GM23338 (cell line): ENCODE results near the gene ZDHHC17. TPM values are rescaled to one million over a fixed set of nuclear protein-coding genes. Genes with fewer than 3 reads are reported as not detected.
A peak's percentile ranks its signal among the peaks of the same experiment; 100 is the strongest.

ENCODE experiments used
- ATAC-seq: fragments of 200-7000 bp; cut with Tn5 transposase; 3 replicates; pipeline ENCODE4 v1.9.1; 2020
- DNase-seq: peaks from one replicate; pipeline ENCODE4 v3.0.0-alpha.2; 2015; ENCODE audit warnings: low spot score
- H2AFZ ChIP-seq: fragments of 200-600 bp; sonication (generic); 2 replicates; pipeline ENCODE4 v1.8.0; 2016; ENCODE audit warnings: antibody characterized with exemption, mild to moderate bottlenecking, moderate library complexity
- H3F3A ChIP-seq: fragments of 200-600 bp; sonication (generic); replicated peaks from 2 replicates; pipeline ENCODE4 v1.8.0; 2017; ENCODE audit warnings: antibody characterized with exemption, mixed run types, low read depth
- H3K27ac ChIP-seq: fragments of 200-600 bp; sonication (generic); 2 replicates; pipeline ENCODE4 v1.6.1; 2016; ENCODE audit warnings: low read depth
- H3K27me3 ChIP-seq: fragments of 200-600 bp; sonication (generic); 2 replicates; pipeline ENCODE4 v1.8.0; 2016; ENCODE audit warnings: mild to moderate bottlenecking, mixed run types, moderate library complexity; ENCODE audit not compliant: insufficient read depth
- H3K36me3 ChIP-seq: fragments of 200-600 bp; sonication (generic); 2 replicates; pipeline ENCODE4 v1.8.0; 2016; ENCODE audit warnings: mild to moderate bottlenecking; ENCODE audit not compliant: insufficient read depth
- H3K4me1 ChIP-seq: fragments of 200-600 bp; sonication (generic); 2 replicates; pipeline ENCODE4 v1.8.0; 2016; ENCODE audit warnings: mild to moderate bottlenecking, moderate library complexity; ENCODE audit not compliant: insufficient read depth
- H3K4me2 ChIP-seq: fragments of 200-600 bp; sonication (generic); 2 replicates; pipeline ENCODE4 v1.7.1; 2017; ENCODE audit warnings: mixed run types
- H3K4me3 ChIP-seq: fragments of 200-600 bp; sonication (generic); 2 replicates; pipeline ENCODE4 v1.6.1; 2016; ENCODE audit warnings: mixed run types
- H3K79me2 ChIP-seq: fragments of 200-600 bp; sonication (generic); replicated peaks from 2 replicates; pipeline ENCODE4 v1.8.0; 2017; ENCODE audit warnings: mild to moderate bottlenecking; ENCODE audit not compliant: insufficient read depth
- H3K9me2 ChIP-seq: fragments of 200-600 bp; sonication (generic); 2 replicates; pipeline ENCODE4 v1.8.0; 2017; ENCODE audit not compliant: insufficient read depth
- H4K20me1 ChIP-seq: fragments of 200-600 bp; sonication (generic); replicated peaks from 2 replicates; pipeline ENCODE4 v1.8.0; 2017; ENCODE audit warnings: mild to moderate bottlenecking; ENCODE audit not compliant: insufficient read depth
- H3K27ac Mint-ChIP-seq: 2 replicates; pipeline ENCODE4 v1.8.0; 2020; ENCODE audit warnings: inconsistent platforms, mild to moderate bottlenecking, moderate library complexity, mixed read lengths
- H3K27me3 Mint-ChIP-seq: 3 replicates; pipeline ENCODE4 v1.8.0; 2022; ENCODE audit warnings: low read depth, mild to moderate bottlenecking, moderate library complexity, mixed read lengths, inconsistent platforms; ENCODE audit not compliant: insufficient read depth, poor library complexity
- H3K36me3 Mint-ChIP-seq: 3 replicates; pipeline ENCODE4 v1.8.0; 2021; ENCODE audit warnings: low read depth, mild to moderate bottlenecking, inconsistent platforms, moderate library complexity, mixed read lengths
- H3K4me1 Mint-ChIP-seq: 3 replicates; pipeline ENCODE4 v1.8.0; 2020; ENCODE audit warnings: mild to moderate bottlenecking, inconsistent platforms, mixed read lengths
- H3K4me3 Mint-ChIP-seq: 3 replicates; pipeline ENCODE4 v1.8.0; 2021; ENCODE audit warnings: moderate library complexity, mild to moderate bottlenecking, inconsistent platforms, mixed read lengths
- H3K9me3 Mint-ChIP-seq: 3 replicates; pipeline ENCODE4 v1.8.0; 2020; ENCODE audit warnings: moderate library complexity, mild to moderate bottlenecking, inconsistent platforms, mixed read lengths
- CREB1 ChIP-seq: fragments of 250-450 bp; sonication (Bioruptor Pico); IDR thresholded peaks from 2 replicates; pipeline ENCODE4 v1.5.0; 2020; ENCODE audit warnings: low read depth, mild to moderate bottlenecking, moderate library complexity
- CTCF ChIP-seq, 2 experiments: fragments of 200-600 bp in 1 of 2; sonication (generic) in 1 of 2; conservative IDR thresholded peaks; 2 replicates each; pipeline versions ENCODE4 v1.5.1 to v1.6.1; 2016 to 2017; ENCODE audit warnings: antibody characterized with exemption in 2 of 2, low read depth in 2 of 2, mild to moderate bottlenecking in 2 of 2, moderate library complexity in 1 of 2
- ETS1 ChIP-seq: IDR thresholded peaks from 2 replicates; pipeline ENCODE4 v1.6.1; 2016; ENCODE audit warnings: antibody characterized with exemption
- EZH2 ChIP-seq: fragments of 200-600 bp; sonication (generic); IDR thresholded peaks from one replicate; pipeline ENCODE4 v1.8.0; 2017; ENCODE audit warnings: antibody characterized with exemption, mild to moderate bottlenecking, low read depth; ENCODE audit not compliant: unreplicated experiment
- EZH2phosphoT487 ChIP-seq: fragments of 200-600 bp; sonication (generic); IDR thresholded peaks from one replicate; pipeline ENCODE4 v1.8.1; 2018; ENCODE audit warnings: antibody characterized with exemption; ENCODE audit not compliant: unreplicated experiment
- JUNB ChIP-seq: IDR thresholded peaks from one replicate; pipeline ENCODE4 v1.6.1; 2016; ENCODE audit warnings: antibody characterized with exemption; ENCODE audit not compliant: unreplicated experiment
- NANOG ChIP-seq: IDR thresholded peaks from 2 replicates; pipeline ENCODE4 v1.6.1; 2016; ENCODE audit warnings: antibody characterized with exemption, borderline replicate concordance
- POLR2AphosphoS5 ChIP-seq: IDR thresholded peaks from 2 replicates; pipeline ENCODE4 v1.6.1; 2016; ENCODE audit warnings: antibody characterized with exemption, low read depth
- REST ChIP-seq: IDR thresholded peaks from one replicate; pipeline ENCODE4 v1.6.1; 2018; ENCODE audit warnings: antibody characterized with exemption; ENCODE audit not compliant: unreplicated experiment
- STAT1 ChIP-seq: IDR thresholded peaks from one replicate; pipeline ENCODE4 v1.6.1; 2016; ENCODE audit warnings: antibody characterized with exemption; ENCODE audit not compliant: unreplicated experiment
- ZNF114 ChIP-seq: fragments of 250-450 bp; sonication (Bioruptor Pico); IDR thresholded peaks from 2 replicates; pipeline ENCODE4 v1.5.0; 2020; ENCODE audit warnings: mild to moderate bottlenecking, moderate library complexity
- ZNF331 ChIP-seq: fragments of 250-450 bp; sonication (Bioruptor Pico); IDR thresholded peaks from 2 replicates; pipeline ENCODE4 v1.5.0; 2020; ENCODE audit warnings: low read depth, mild to moderate bottlenecking, moderate library complexity
- polyA plus RNA-seq: library from polyadenylated mRNA; unstranded; fragments of >200 nt; fragmentation: Nextera tagmentation; extraction: Ambion mirVana; gene quantifications from 2 replicates; pipeline ENCODE4 v1.2.1, GENCODE V29; 2016
- total RNA-seq: library from RNA; depleted of rRNA; stranded (reverse); fragments of >200 nt; shearing (Covaris generic); gene quantifications from 2 replicates; pipeline ENCODE4 v1.2.3, GENCODE V29; 2014

ZDHHC17 gene
- total and polyA plus RNA-seq, 2 experiments from 2014 or later: 15.7 to 43.5 TPM

GRCh38 chr12:76855271-76855670 is 91.4 kb downstream of the ZDHHC17 start:
- Histone ChIP-seq H3K27me3 (no peaks in the 10 kb centered on the region), H3K4me1 (no peaks in the 10 kb centered on the region), H3K27ac (no peak overlapping the region), H3K9me2 (no peaks in the 10 kb centered on the region), H3K79me2 (no peaks in the 10 kb centered on the region), H2AFZ (no peak overlapping the region), H3K4me2 (no peak overlapping the region), H3F3A (no peaks in the 10 kb centered on the region; the same call in 1 of the 2 replicates), H3K4me3 (no peak overlapping the region), H3K36me3 (peaks cover 16% of the 10 kb centered on the region; the same call in 1 of the 2 replicates), H4K20me1 (no peaks in the 10 kb centered on the region; the same call in 1 of the 2 replicates)
- TF ChIP-seq ZNF114 (CRISPR knock-in tag) (no peak), ETS1 (no peak), EZH2phosphoT487 (no peak), EZH2 (no peak), REST (no peak), ZNF331 (CRISPR knock-in tag) (no peak), POLR2AphosphoS5 (peak; percentile 24; the same call in 1 of the 2 replicates), STAT1 (no peak), CREB1 (CRISPR knock-in tag) (no peak)
- ATAC-seq (no peak), DNase-seq (no peak)
- peaks cover 42% of the 10 kb centered on the region for H3K36me3 Mint-ChIP-seq
- H3K9me3 Mint-ChIP-seq: no peaks in the 10 kb centered on the region
- no peaks in the 10 kb centered on the region; the same call in 2 of the 3 replicates for H3K4me1 Mint-ChIP-seq
- H3K4me3 Mint-ChIP-seq: no peak overlapping the region
- no peaks in the 10 kb centered on the region for H3K27me3 Mint-ChIP-seq
- H3K27ac Mint-ChIP-seq: no peak overlapping the region

- Histone ChIP-seq H3K36me3 (peaks cover 17% of the 10 kb centered on the region; the same call in 1 of the 2 replicates), H2AFZ (no peak overlapping the region), H3K27ac (no peak overlapping the region), H3K79me2 (no peaks in the 10 kb centered on the region), H3K4me3 (no peak overlapping the region), H4K20me1 (no peaks in the 10 kb centered on the region; the same call in 1 of the 2 replicates), H3K9me2 (no peaks in the 10 kb centered on the region), H3K27me3 (no peaks in the 10 kb centered on the region), H3K4me2 (no peak overlapping the region), H3K4me1 (no peaks in the 10 kb centered on the region), H3F3A (no peaks in the 10 kb centered on the region; the same call in 1 of the 2 replicates)
- ATAC-seq: no peak
- Mint-ChIP-seq H3K4me3 (no peak overlapping the region), H3K4me1 (no peaks in the 10 kb centered on the region; the same call in 2 of the 3 replicates), H3K9me3 (no peaks in the 10 kb centered on the region), H3K27me3 (no peaks in the 10 kb centered on the region), H3K27ac (no peak overlapping the region), H3K36me3 (peaks cover 39% of the 10 kb centered on the region)
- no peak for DNase-seq
- TF ChIP-seq CTCF (conservative IDR thresholded peaks at IDR 0.05; ENCODE audit: low read depth in 2 of 2): no peak
- TF ChIP-seq JUNB: no peak
- no peak for TF ChIP-seq ZNF114 (CRISPR knock-in tag)
- TF ChIP-seq STAT1: no peak
- no peak for TF ChIP-seq ETS1
- no peak for TF ChIP-seq REST
- TF ChIP-seq ZNF331 (CRISPR knock-in tag): no peak
- no peak for TF ChIP-seq NANOG
- TF ChIP-seq CREB1 (CRISPR knock-in tag): no peak
- no peak for TF ChIP-seq POLR2AphosphoS5
- no peak for TF ChIP-seq EZH2
These were observed 92.2 kb downstream of the ZDHHC17 start for GRCh38 chr12:76856018-76856644.
